ENCODE measurements around the gene MRPS15.

MRPS15 gene

GRCh38 chr1:36420409-36420808 lies 43.8 kb downstream of the MRPS15 start:
- no peak for TF ChIP-seq PATZ1 (CRISPR knock-in tag; IDR thresholded peaks at IDR 0.05; ENCODE audit: borderline replicate concordance)
- no peak for TF ChIP-seq ARNTL (CRISPR knock-in tag; IDR thresholded peaks at IDR 0.05; ENCODE audit: borderline replicate concordance, low read depth)
- no peak for ATAC-seq

GRCh38 chr1:36419569-36419968 lies 44.6 kb downstream of the MRPS15 start:
- TF ChIP-seq ESRRG (CRISPR knock-in tag; IDR thresholded peaks at IDR 0.05) = no peak
- TF ChIP-seq ZNF8 (CRISPR knock-in tag; IDR thresholded peaks at IDR 0.05) = no peak
- TF ChIP-seq RARB (CRISPR knock-in tag; IDR thresholded peaks at IDR 0.05) = no peak
- no peak for TF ChIP-seq ZNF565 (CRISPR knock-in tag; conservative IDR thresholded peaks at IDR 0.05; ENCODE audit: low read depth)
- TF ChIP-seq PATZ1 (CRISPR knock-in tag; IDR thresholded peaks at IDR 0.05; ENCODE audit: borderline replicate concordance) = no peak
- TF ChIP-seq ISL1 (CRISPR knock-in tag; IDR thresholded peaks at IDR 0.05) = no peak
- no peak for TF ChIP-seq BACH2 (CRISPR knock-in tag; IDR thresholded peaks at IDR 0.05; ENCODE audit: borderline replicate concordance)
- TF ChIP-seq CSRNP3 (CRISPR knock-in tag; IDR thresholded peaks at IDR 0.05) = no peak
- TF ChIP-seq CSDC2 (CRISPR knock-in tag; IDR thresholded peaks at IDR 0.05) = no peak
- no peak for TF ChIP-seq ZNF70 (CRISPR knock-in tag; IDR thresholded peaks at IDR 0.05)
- TF ChIP-seq TCF4 (CRISPR knock-in tag; IDR thresholded peaks at IDR 0.05; ENCODE audit: borderline replicate concordance) = no peak
- TF ChIP-seq OSR1 (CRISPR knock-in tag; IDR thresholded peaks at IDR 0.05) = no peak
- no peak for TF ChIP-seq POU6F1 (CRISPR knock-in tag; IDR thresholded peaks at IDR 0.05; ENCODE audit: borderline replicate concordance, low read depth)
- no peak for TF ChIP-seq ZFP3 (CRISPR knock-in tag; IDR thresholded peaks at IDR 0.05)
- TF ChIP-seq CREB5 (CRISPR knock-in tag; IDR thresholded peaks at IDR 0.05; ENCODE audit: low read depth) = no peak
- TF ChIP-seq TSHZ2 (CRISPR knock-in tag; IDR thresholded peaks at IDR 0.05) = no peak
- TF ChIP-seq TOX (CRISPR knock-in tag; IDR thresholded peaks at IDR 0.05; ENCODE audit: borderline replicate concordance) = no peak
- TF ChIP-seq ZFP30 (CRISPR knock-in tag; IDR thresholded peaks at IDR 0.05) = no peak
- TF ChIP-seq GLIS3 (CRISPR knock-in tag; IDR thresholded peaks at IDR 0.05) = no peak
- TF ChIP-seq ZC3H10 (CRISPR knock-in tag; IDR thresholded peaks at IDR 0.05) = no peak
- no peak for ATAC-seq

Measured in SK-N-SH treated with all-trans-retinoic acid at 6 μM for 48 hours (cell line).